GM18520 (cell line): ENCODE measurements around the gene SLIT1.

Experiments used
- ATAC-seq: cut with Tn5 transposase; IDR thresholded peaks from one replicate; pipeline ENCODE4 v1.9.1; 2021; ENCODE audit not compliant: unreplicated experiment

The SLIT1 gene

GRCh38 chr10:97185326-97186058 is at the start of gene SLIT1:
SLIT1 (minus strand) TSS chr10:97185959; CDS start chr10:97185674, 285 bp downstream.
- ATAC-seq: no peak

GRCh38 chr10:97235353-97235752 is 49.6 kb upstream of the SLIT1 start:
- ATAC-seq: no peak

GRCh38 chr10:97234400-97234799 is 48.6 kb upstream of the SLIT1 start:
- no peak for ATAC-seq

- ATAC-seq: no peak
Observed at GRCh38 chr10:97230146-97230545, 44.4 kb upstream of the SLIT1 start.

GRCh38 chr10:97229322-97230015 is 43.7 kb upstream of the SLIT1 start:
- no peak for ATAC-seq

- ATAC-seq: no peak
Observed at GRCh38 chr10:97228775-97229157, 43.0 kb upstream of the SLIT1 start.

- no peak for ATAC-seq
Observed at GRCh38 chr10:97228130-97228774, 42.5 kb upstream of the SLIT1 start.

GRCh38 chr10:97226398-97226797 is 40.6 kb upstream of the SLIT1 start:
- ATAC-seq: no peak

GRCh38 chr10:97224483-97225435 is 39.0 kb upstream of the SLIT1 start:
- ATAC-seq: no peak

- ATAC-seq: no peak
Observed at GRCh38 chr10:97222326-97222961, 36.7 kb upstream of the SLIT1 start.

GRCh38 chr10:97220355-97220754 is 34.6 kb upstream of the SLIT1 start:
- ATAC-seq: no peak

GRCh38 chr10:97217299-97217698 is 31.5 kb upstream of the SLIT1 start:
- ATAC-seq: no peak

- ATAC-seq: no peak
Observed at GRCh38 chr10:97215619-97216260, 30.0 kb upstream of the SLIT1 start.

- ATAC-seq: no peak
Observed at GRCh38 chr10:97213431-97213830, 27.7 kb upstream of the SLIT1 start.

GRCh38 chr10:97211229-97211628 is 25.5 kb upstream of the SLIT1 start:
- no peak for ATAC-seq

- no peak for ATAC-seq
Observed at GRCh38 chr10:97210543-97210960, 24.8 kb upstream of the SLIT1 start.

- ATAC-seq: no peak
Observed at GRCh38 chr10:97207756-97208346, 22.1 kb upstream of the SLIT1 start.

- ATAC-seq: no peak
Observed at GRCh38 chr10:97207131-97207530, 21.4 kb upstream of the SLIT1 start.

- no peak for ATAC-seq
Observed at GRCh38 chr10:97204826-97205679, 19.3 kb upstream of the SLIT1 start.
